GM23248 (cell line): ENCODE results near the gene PDIK1L.

Experiments
- EZH2 ChIP-seq: fragments of 200-600 bp; sonication (generic); IDR thresholded peaks from 2 replicates; pipeline ENCODE4 v1.6.1; 2018; ENCODE audit warnings: antibody characterized with exemption, mild to moderate bottlenecking; ENCODE audit not compliant: insufficient read depth, poor library complexity, severe bottlenecking
- EZH2phosphoT487 ChIP-seq: fragments of 200-600 bp; sonication (generic); IDR thresholded peaks from 2 replicates; pipeline ENCODE4 v1.6.1; 2018; ENCODE audit warnings: antibody characterized with exemption, moderate library complexity, mild to moderate bottlenecking, low read depth; ENCODE audit not compliant: insufficient read depth

DNA sequence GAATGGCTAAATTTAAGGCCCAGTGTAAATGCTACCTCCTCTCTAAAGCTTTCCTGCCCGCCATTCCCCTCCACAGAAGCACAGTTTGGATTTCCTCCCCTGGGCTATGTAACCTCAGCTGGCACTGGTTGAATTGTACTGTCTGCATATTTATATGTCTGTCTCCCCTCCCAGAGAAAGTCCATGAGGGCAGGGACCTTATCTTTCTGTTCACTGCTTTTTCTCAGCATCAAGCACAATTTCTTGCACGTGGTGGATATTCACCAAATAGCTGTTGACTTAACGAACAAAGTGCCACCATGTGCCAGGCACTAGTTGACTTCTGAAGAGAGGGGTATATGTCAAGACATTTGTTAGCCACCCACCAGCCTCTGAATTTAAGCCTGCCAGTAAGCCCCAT is 9.5 kb upstream of the PDIK1L start:
- TF ChIP-seq EZH2, result no peak
- TF ChIP-seq EZH2phosphoT487, result no peak
